Measurements from ENCODE around the gene EGFL7. TPM values are rescaled to one million over a fixed set of nuclear protein-coding genes. Genes with fewer than 3 reads are reported as not detected.
A peak's percentile ranks its signal among the peaks of the same experiment; 100 is the strongest.

Gene EGFL7
- total and polyA plus RNA-seq, 12 donors, result 1.9 to 452 (median 79.5) TPM

DNA sequence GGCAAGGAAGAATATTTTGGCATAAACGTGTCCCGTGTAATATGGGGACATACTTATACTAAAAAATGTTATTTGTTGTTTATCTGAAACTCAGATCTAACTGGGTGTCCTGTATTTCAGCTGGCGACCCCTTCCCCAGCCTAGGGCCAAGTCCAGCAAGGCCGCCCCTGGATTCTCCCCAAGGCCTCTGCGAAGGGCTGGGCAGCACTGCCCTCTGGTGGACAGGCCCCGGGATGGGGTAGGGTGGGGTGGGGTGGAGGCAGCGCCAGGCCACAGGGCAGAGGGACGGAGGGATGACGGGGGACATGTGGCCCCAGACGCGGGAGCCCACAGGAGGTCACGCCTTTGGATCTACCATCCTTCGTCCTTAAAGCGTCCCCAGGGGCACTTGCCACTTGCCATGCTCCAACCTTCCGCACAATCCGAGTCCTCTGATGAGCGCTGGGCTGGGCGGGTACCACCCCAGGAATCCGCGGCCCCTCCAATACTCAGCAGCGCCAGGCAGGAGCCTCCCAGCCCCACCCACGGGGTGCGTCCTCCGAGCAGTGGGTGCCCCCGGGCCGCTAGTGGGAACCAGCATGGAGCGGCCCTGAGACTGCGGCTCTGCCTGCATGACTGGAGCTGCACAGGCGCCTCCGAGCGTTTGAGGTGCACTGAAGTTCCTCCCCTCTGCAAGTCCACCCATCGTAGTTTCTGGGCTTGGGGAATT is 31.6 kb downstream of the EGFL7 start:
- H3K4me3 ChIP-seq, result no peak overlapping the region
- H3K27me3 ChIP-seq, result no peaks in the 10 kb centered on the region
- H3K36me3 ChIP-seq (replicated peaks in 1 of 2), result no peaks in the 10 kb centered on the region
- intact Hi-C loops (cut with DNase I), result no loop called here
- no peak overlapping the region for H3K27ac ChIP-seq
- no peak for TF ChIP-seq POLR2A (IDR thresholded peaks at IDR 0.05)
- TF ChIP-seq, protein P1, sequence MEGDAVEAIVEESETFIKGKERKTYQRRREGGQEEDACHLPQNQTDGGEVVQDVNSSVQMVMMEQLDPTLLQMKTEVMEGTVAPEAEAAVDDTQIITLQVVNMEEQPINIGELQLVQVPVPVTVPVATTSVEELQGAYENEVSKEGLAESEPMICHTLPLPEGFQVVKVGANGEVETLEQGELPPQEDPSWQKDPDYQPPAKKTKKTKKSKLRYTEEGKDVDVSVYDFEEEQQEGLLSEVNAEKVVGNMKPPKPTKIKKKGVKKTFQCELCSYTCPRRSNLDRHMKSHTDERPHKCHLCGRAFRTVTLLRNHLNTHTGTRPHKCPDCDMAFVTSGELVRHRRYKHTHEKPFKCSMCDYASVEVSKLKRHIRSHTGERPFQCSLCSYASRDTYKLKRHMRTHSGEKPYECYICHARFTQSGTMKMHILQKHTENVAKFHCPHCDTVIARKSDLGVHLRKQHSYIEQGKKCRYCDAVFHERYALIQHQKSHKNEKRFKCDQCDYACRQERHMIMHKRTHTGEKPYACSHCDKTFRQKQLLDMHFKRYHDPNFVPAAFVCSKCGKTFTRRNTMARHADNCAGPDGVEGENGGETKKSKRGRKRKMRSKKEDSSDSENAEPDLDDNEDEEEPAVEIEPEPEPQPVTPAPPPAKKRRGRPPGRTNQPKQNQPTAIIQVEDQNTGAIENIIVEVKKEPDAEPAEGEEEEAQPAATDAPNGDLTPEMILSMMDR (IDR thresholded peaks at IDR 0.05), result peak; percentile 53 to 71 (median 64)
- no peaks in the 10 kb centered on the region for H3K9me3 ChIP-seq (replicated peaks in 1 of 3)
- peak in 6 of 7 donors; percentile 55 to 75 (median 65) for DNase-seq
- H3K4me1 ChIP-seq (replicated peaks in 1 of 2), result peaks cover 0 to 3% of the 10 kb centered on the region in 2 donors
- 32 to 46% (median 38%) methylated on average over 12 to 32 of the region's 32 CpGs for WGBS, 4 donors

DNA sequence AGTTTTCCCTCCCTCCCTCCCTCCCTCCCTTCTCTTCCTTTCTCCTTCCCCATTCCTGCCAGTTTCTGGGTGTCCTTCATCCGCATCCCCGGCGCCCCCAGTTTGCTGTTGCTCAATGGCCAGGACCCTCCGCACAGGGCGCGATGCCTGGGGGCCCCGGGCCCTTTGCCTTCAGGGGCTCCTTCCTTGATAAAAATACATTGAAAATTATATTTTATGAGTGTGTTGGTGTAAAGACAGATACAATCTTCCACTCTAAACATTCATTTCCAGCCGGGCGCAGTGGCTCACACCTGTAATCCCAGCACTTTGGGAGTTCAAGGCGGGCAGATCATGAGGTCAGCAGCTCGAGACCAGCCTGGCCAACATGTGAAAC is 32.1 kb downstream of the EGFL7 start:
- no peak for DNase-seq
- Histone ChIP-seq H3K4me3 (no peak overlapping the region), H3K36me3 (replicated peaks in 1 of 2) (no peaks in the 10 kb centered on the region), H3K4me1 (replicated peaks in 1 of 2) (peaks cover 0 to 3% of the 10 kb centered on the region in 2 donors), H3K27ac (no peak overlapping the region), H3K27me3 (peaks cover 4% of the 10 kb centered on the region), H3K9me3 (replicated peaks in 1 of 3) (no peaks in the 10 kb centered on the region)
- 84 to 90% (median 88%) methylated on average over 11 of the region's 11 CpGs for WGBS, 4 donors
- TF ChIP-seq, protein P1 (IDR thresholded peaks at IDR 0.05), result no peak
- TF ChIP-seq POLR2A (IDR thresholded peaks at IDR 0.05), result no peak
- intact Hi-C loops (cut with DNase I), result no loop called here

DNA sequence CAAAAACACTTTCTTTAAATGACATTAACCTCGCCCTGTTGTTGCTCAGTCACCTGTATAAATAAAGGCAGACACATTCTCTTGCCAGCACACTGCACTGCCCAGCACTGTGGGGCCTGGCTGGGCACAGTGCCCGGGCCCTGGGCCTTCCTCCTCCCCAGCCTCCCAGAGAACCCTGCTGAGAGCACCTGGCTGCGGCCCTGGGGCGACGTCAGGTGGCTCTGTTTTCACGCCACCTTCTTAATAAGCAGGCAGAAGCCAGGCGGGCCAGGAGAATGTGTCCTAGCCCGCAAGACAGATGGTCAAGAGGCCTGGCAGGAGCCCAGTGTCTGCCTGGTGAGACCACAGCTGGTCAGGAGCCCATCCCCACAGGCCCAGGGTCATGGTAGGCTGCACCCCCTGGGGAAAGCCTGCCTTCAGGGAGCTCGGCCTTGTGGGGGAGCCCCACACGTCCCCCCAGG is 32.7 kb downstream of the EGFL7 start:
- H3K27ac ChIP-seq, result no peak overlapping the region
- no peak for TF ChIP-seq POLR2A (IDR thresholded peaks at IDR 0.05)
- TF ChIP-seq, protein P1 (IDR thresholded peaks at IDR 0.05), result no peak
- WGBS, 4 donors, result 72 to 84% (median 80%) methylated on average over 6 to 10 of the region's 10 CpGs

DNA sequence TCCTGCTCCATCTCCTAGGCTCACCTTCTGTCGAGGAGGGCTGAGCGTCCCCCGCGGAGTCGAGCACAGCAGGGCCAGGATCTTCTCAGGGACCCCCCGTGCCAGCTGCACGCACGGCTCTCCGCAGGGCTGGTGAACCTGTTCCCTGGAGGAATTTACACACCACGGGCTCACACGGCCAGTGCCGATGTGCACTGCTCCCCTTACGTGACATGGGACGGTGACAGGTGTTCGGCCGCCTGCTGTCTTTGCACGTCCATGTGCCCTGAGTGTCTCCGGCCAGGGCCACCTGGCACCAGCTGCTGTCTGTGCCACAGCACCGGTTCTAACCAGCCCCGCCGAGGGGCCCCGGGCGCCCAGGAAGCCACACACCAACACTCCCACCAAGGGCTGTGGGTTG is 33.2 kb downstream of the EGFL7 start:
- TF ChIP-seq, protein P1 (IDR thresholded peaks at IDR 0.05), result no peak
- TF ChIP-seq POLR2A (IDR thresholded peaks at IDR 0.05), result no peak
- intact Hi-C loops (cut with DNase I), result no loop called here
- H3K9me3 ChIP-seq (replicated peaks in 1 of 3), result no peaks in the 10 kb centered on the region
- H3K27ac ChIP-seq, result no peak overlapping the region
- no peaks in the 10 kb centered on the region for H3K36me3 ChIP-seq (replicated peaks in 1 of 2)
- 75 to 82% (median 81%) methylated on average over 7 to 23 of the region's 23 CpGs for WGBS, 4 donors
- no peak overlapping the region for H3K4me3 ChIP-seq
- no peak for DNase-seq
- peaks cover 13% of the 10 kb centered on the region for H3K27me3 ChIP-seq
- peaks cover 0 to 3% of the 10 kb centered on the region in 2 donors for H3K4me1 ChIP-seq (replicated peaks in 1 of 2)

More for the DNA sequence above, 32.7 kb downstream of the EGFL7 start:
- H3K4me1 ChIP-seq (replicated peaks in 1 of 2), result peaks cover 0 to 3% of the 10 kb centered on the region in 2 donors
- no peaks in the 10 kb centered on the region for H3K36me3 ChIP-seq (replicated peaks in 1 of 2)
- intact Hi-C loops (cut with DNase I), result no loop called here
- H3K27me3 ChIP-seq, result peaks cover 8% of the 10 kb centered on the region
- no peaks in the 10 kb centered on the region for H3K9me3 ChIP-seq (replicated peaks in 1 of 3)
- DNase-seq, result no peak
- H3K4me3 ChIP-seq, result no peak overlapping the region

Data from adrenal gland (tissue), 12 donors.